ENCODE measurements around the gene ZNF790. TPM values are rescaled to one million over a fixed set of nuclear protein-coding genes. Genes with fewer than 3 reads are reported as not detected.
"Not testable (repeated sequence)": the region's sequence is repeated elsewhere in the genome, so short reads cannot be mapped to it uniquely, and the experiment has no call there.

Gene ZNF790
- total and polyA plus RNA-seq, 2 experiments from 2014 or later, result 4.1 to 6.1 TPM

- no peak for DNase-seq
- Histone ChIP-seq H3K79me2 (ENCODE audit: insufficient read depth) (peaks cover 44% of the 10 kb centered on the region), H3F3A (ENCODE audit: insufficient read depth) (no peaks in the 10 kb centered on the region; the same call in 1 of the 2 replicates), H3K9ac (no peak overlapping the region), H3K36me3 (ENCODE audit: low read depth) (peaks cover 42% of the 10 kb centered on the region; the same call in 1 of the 2 replicates), H3K9me2 (ENCODE audit: insufficient read depth) (no peaks in the 10 kb centered on the region), H3K27ac (no peak overlapping the region), H3K4me3 (no peak overlapping the region), H3K4me1 (ENCODE audit: insufficient read depth) (no peaks in the 10 kb centered on the region), H4K20me1 (ENCODE audit: insufficient read depth) (no peaks in the 10 kb centered on the region), H3K4me2 (ENCODE audit: unreplicated experiment) (no peak overlapping the region), H3K27me3 (replicated peaks; ENCODE audit: insufficient read depth) (no peaks in the 10 kb centered on the region), H3K9me3 (ENCODE audit: low read depth) (peaks cover 5% of the 10 kb centered on the region), H2AFZ (no peak overlapping the region)
- TF ChIP-seq EZH2 (IDR thresholded peaks at IDR 0.05; ENCODE audit: insufficient read depth, poor library complexity, severe bottlenecking) (no peak), EZH2phosphoT487 (IDR thresholded peaks at IDR 0.05; ENCODE audit: insufficient read depth, low read depth) (no peak)
- in situ Hi-C loops (cut with MboI), result no loop called here
Observed at GRCh38 chr19:36807029-36807428, 31.2 kb downstream of the ZNF790 start.

GRCh38 chr19:36805364-36805763 is 32.8 kb downstream of the ZNF790 start:
- no peaks in the 10 kb centered on the region for H4K20me1 ChIP-seq (ENCODE audit: insufficient read depth)

DNA sequence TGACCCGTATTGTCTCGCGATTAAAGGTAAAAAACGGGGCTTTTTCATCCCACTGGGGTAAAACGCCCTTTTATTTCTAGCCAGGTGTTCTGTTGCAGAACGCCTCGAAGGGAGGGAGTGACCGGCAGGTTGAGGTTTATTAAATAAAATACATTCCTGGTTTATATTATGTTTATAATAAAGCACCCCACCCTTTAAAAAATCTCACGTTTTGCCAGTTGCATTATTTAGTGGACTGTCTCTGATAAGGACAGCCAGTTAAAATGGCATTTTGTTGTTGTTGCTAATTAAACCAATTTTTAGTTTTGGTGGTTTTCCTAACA is 40.4 kb downstream of the ZNF790 start:
- Histone ChIP-seq H3K27me3 (replicated peaks; ENCODE audit: insufficient read depth) (no peaks in the 10 kb centered on the region), H3F3A (ENCODE audit: insufficient read depth) (no peaks in the 10 kb centered on the region), H3K79me2 (ENCODE audit: insufficient read depth) (peaks cover 35% of the 10 kb centered on the region), H4K20me1 (ENCODE audit: insufficient read depth) (no peaks in the 10 kb centered on the region), H3K9ac (peak overlapping the region; percentile 78), H3K4me1 (ENCODE audit: insufficient read depth) (no peaks in the 10 kb centered on the region), H3K9me3 (ENCODE audit: low read depth) (no peaks in the 10 kb centered on the region), H3K27ac (peak overlapping the region; percentile 84), H3K36me3 (ENCODE audit: low read depth) (0 out of 2 replicates have a peak, but pooled peaks cover under 1% of the 10 kb centered on the region), H3K9me2 (ENCODE audit: insufficient read depth) (no peaks in the 10 kb centered on the region), H2AFZ (peak overlapping the region; percentile 86), H3K4me3 (peak overlapping the region; percentile 85), H3K4me2 (ENCODE audit: unreplicated experiment) (peak overlapping the region; percentile 79)
- 3 to 4% methylated on average over 9 of the region's 9 CpGs for WGBS, 2 experiments (ENCODE audit: low coverage in 1 of 2, low lambda C conversion rate in 2 of 2, missing lambda C conversion rate in 2 of 2)
- in situ Hi-C loops (cut with MboI), result no loop called here
- no peak for DNase-seq
- TF ChIP-seq EZH2 (IDR thresholded peaks at IDR 0.05; ENCODE audit: insufficient read depth, poor library complexity, severe bottlenecking) (no peak), EZH2phosphoT487 (IDR thresholded peaks at IDR 0.05; ENCODE audit: insufficient read depth, low read depth) (no peak)

More at GRCh38 chr19:36805364-36805763, 32.8 kb downstream of the ZNF790 start:
- Histone ChIP-seq H3K27ac (no peak overlapping the region), H3K79me2 (ENCODE audit: insufficient read depth) (peaks cover 44% of the 10 kb centered on the region), H3K4me2 (ENCODE audit: unreplicated experiment) (no peak overlapping the region), H3K9ac (no peak overlapping the region), H3K27me3 (replicated peaks; ENCODE audit: insufficient read depth) (no peaks in the 10 kb centered on the region), H3F3A (ENCODE audit: insufficient read depth) (no peaks in the 10 kb centered on the region; the same call in 1 of the 2 replicates), H3K4me3 (no peak overlapping the region), H3K9me3 (ENCODE audit: low read depth) (peaks cover 5% of the 10 kb centered on the region), H3K9me2 (ENCODE audit: insufficient read depth) (no peaks in the 10 kb centered on the region), H3K4me1 (ENCODE audit: insufficient read depth) (no peaks in the 10 kb centered on the region), H3K36me3 (ENCODE audit: low read depth) (peaks cover 42% of the 10 kb centered on the region; the same call in 1 of the 2 replicates), H2AFZ (no peak overlapping the region)
- in situ Hi-C loops (cut with MboI), result no loop called here
- DNase-seq, result no peak
- TF ChIP-seq EZH2 (IDR thresholded peaks at IDR 0.05; ENCODE audit: insufficient read depth, poor library complexity, severe bottlenecking) (no peak), EZH2phosphoT487 (IDR thresholded peaks at IDR 0.05; ENCODE audit: insufficient read depth, low read depth) (no peak)
- WGBS, 2 experiments (ENCODE audit: low coverage in 1 of 2, low lambda C conversion rate in 2 of 2, missing lambda C conversion rate in 2 of 2), result 81 to 100% methylated on average over 1 of the region's 1 CpG

DNA sequence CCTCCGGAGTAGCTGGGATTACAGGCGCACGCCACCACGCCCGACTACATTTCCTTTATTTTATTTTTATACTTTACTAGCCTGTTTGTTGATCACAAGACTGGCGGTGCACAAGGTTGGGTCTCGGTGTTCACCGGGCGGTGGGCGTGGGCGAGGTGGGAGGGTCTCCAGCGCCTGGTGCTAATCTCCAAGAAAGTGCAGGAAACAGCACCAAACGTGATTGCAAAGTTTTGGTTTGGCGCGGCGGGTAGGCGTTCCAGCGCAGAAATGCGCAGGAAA is 41.5 kb downstream of the ZNF790 start:
- in situ Hi-C loops (cut with MboI), result no loop called here
- no peaks in the 10 kb centered on the region for H3K9me3 ChIP-seq (ENCODE audit: low read depth)

GRCh38 chr19:36791420-36792141 is 46.6 kb downstream of the ZNF790 start:
- H3K36me3 ChIP-seq (ENCODE audit: low read depth); H3F3A ChIP-seq (ENCODE audit: insufficient read depth); H3K27me3 ChIP-seq (replicated peaks; ENCODE audit: insufficient read depth); H3K79me2 ChIP-seq (ENCODE audit: insufficient read depth); H3K9me2 ChIP-seq (ENCODE audit: insufficient read depth); in situ Hi-C loops (cut with MboI); H4K20me1 ChIP-seq (ENCODE audit: insufficient read depth); H3K4me1 ChIP-seq (ENCODE audit: insufficient read depth); H3K9me3 ChIP-seq (ENCODE audit: low read depth); H3K27ac ChIP-seq: not testable (repeated sequence)
- Histone ChIP-seq H3K4me2 (ENCODE audit: unreplicated experiment) (peak overlapping the region; percentile 28), H3K4me3 (peak overlapping the region; percentile 52), H3K9ac (0 out of 2 replicates have a peak overlapping the region, but pooled peaks have one; percentile 38), H2AFZ (peak overlapping the region; percentile 77)
- DNase-seq, result peak; percentile 24
- 6 to 8% methylated on average over 21 of the region's 34 CpGs for WGBS, 2 experiments (ENCODE audit: low coverage in 1 of 2, low lambda C conversion rate in 2 of 2, missing lambda C conversion rate in 2 of 2)

More for the DNA sequence above, 41.5 kb downstream of the ZNF790 start:
- H3F3A ChIP-seq (ENCODE audit: insufficient read depth), result no peaks in the 10 kb centered on the region
- H3K4me3 ChIP-seq, result peak overlapping the region; percentile 85
- H4K20me1 ChIP-seq (ENCODE audit: insufficient read depth), result no peaks in the 10 kb centered on the region
- 35 to 36% methylated on average over 14 to 19 of the region's 19 CpGs for WGBS, 2 experiments (ENCODE audit: low coverage in 1 of 2, low lambda C conversion rate in 2 of 2, missing lambda C conversion rate in 2 of 2)
- H3K9me2 ChIP-seq (ENCODE audit: insufficient read depth), result no peaks in the 10 kb centered on the region
- no peak for TF ChIP-seq EZH2 (IDR thresholded peaks at IDR 0.05; ENCODE audit: insufficient read depth, poor library complexity, severe bottlenecking)
- TF ChIP-seq EZH2phosphoT487 (IDR thresholded peaks at IDR 0.05; ENCODE audit: insufficient read depth, low read depth), result no peak
- peaks cover 35% of the 10 kb centered on the region for H3K79me2 ChIP-seq (ENCODE audit: insufficient read depth)
- H3K4me1 ChIP-seq (ENCODE audit: insufficient read depth), result no peaks in the 10 kb centered on the region
- DNase-seq, result no peak
- H3K4me2 ChIP-seq (ENCODE audit: unreplicated experiment), result peak overlapping the region; percentile 54
- peak overlapping the region; percentile 78 for H3K9ac ChIP-seq
- peak overlapping the region; percentile 86 for H2AFZ ChIP-seq
- no peaks in the 10 kb centered on the region for H3K36me3 ChIP-seq (ENCODE audit: low read depth)
- no peaks in the 10 kb centered on the region for H3K27me3 ChIP-seq (replicated peaks; ENCODE audit: insufficient read depth)
- H3K27ac ChIP-seq, result peak overlapping the region; percentile 84

Data from GM23248 (cell line).